GM12878 (cell line): Measurements from ENCODE around the gene CELF6. TPM values are rescaled to one million over a fixed set of nuclear protein-coding genes. Genes with fewer than 3 reads are reported as not detected.

Experiments
- ATAC-seq: fragments of 200-7000 bp; cut with Tn5 transposase; 3 replicates; pipeline ENCODE4 v1.9.1; 2020; ENCODE audit warnings: mild to moderate bottlenecking, moderate library complexity
- BruUV-seq: library from RNA; stranded (reverse); fragments of 400-500 nt; replicated peaks from 2 replicates; lab custom pipeline; 2021; lab: Mats Ljungman, UMichigan
- CTCF ChIA-PET: fragments of 300-600 bp; sonication (Branson Sonifier 250); formaldehyde crosslinking; extraction: SDS; loops from one replicate; lab custom pipeline; 2021; ENCODE audit warnings: inconsistent platforms; lab: Yijun Ruan, JAX
- POLR2A ChIA-PET: fragments of 350-600 bp; formaldehyde crosslinking; extraction: SDS; loops from one replicate; lab custom pipeline; 2021; ENCODE audit warnings: inconsistent platforms; lab: Charles Lee
- RAD21 ChIA-PET: fragments of 300-600 bp; sonication (Branson Sonifier 250); formaldehyde crosslinking; loops from one replicate; lab custom pipeline; 2023; ENCODE audit warnings: antibody characterized with exemption; ENCODE audit not compliant: unreplicated experiment; lab: Charles Lee
- SMC1A ChIA-PET: fragments of 300-600 bp; sonication (Branson Sonifier 250); formaldehyde crosslinking; loops from one replicate; lab custom pipeline; 2023; ENCODE audit not compliant: unreplicated experiment, uncharacterized antibody; lab: Charles Lee
- DNase-seq: peaks from one replicate; pipeline ENCODE4 v3.0.0-alpha.2; 2011; ENCODE audit warnings: low read depth, low spot score
- FAIRE-seq: peaks from 3 replicates; lab custom pipeline; 2011; peaks lifted over from hg19 to GRCh38; lab: Jason Lieb, UNC
- H2AFZ ChIP-seq: 2 replicates; pipeline ENCODE4 v1.6.0; 2011; ENCODE audit warnings: low read depth, low read length, control low read depth; ENCODE audit not compliant: control insufficient read depth
- H3K27ac ChIP-seq: 2 replicates; pipeline ENCODE4 v1.5.1; 2011; ENCODE audit warnings: control low read depth; ENCODE audit not compliant: control insufficient read depth, insufficient read depth
- H3K27me3 ChIP-seq, 2 experiments: replicated peaks in 1 of 2; 2 replicates each; pipeline versions ENCODE4 v1.6.0 to v1.6.1; 2011; ENCODE audit warnings: low read length in 1 of 2; ENCODE audit not compliant: control insufficient read depth in 2 of 2, insufficient read depth in 2 of 2
- H3K36me3 ChIP-seq, 2 experiments: 2 replicates each; pipeline ENCODE4 v1.5.1; 2011; ENCODE audit warnings: low read length in 1 of 2; ENCODE audit not compliant: control insufficient read depth in 2 of 2, insufficient read depth in 2 of 2
- H3K4me1 ChIP-seq: 2 replicates; pipeline ENCODE4 v1.6.1; 2011; ENCODE audit warnings: mild to moderate bottlenecking, low read length, moderate library complexity, mixed read lengths; ENCODE audit not compliant: control insufficient read depth, insufficient read depth
- H3K4me2 ChIP-seq: 2 replicates; pipeline ENCODE4 v1.6.0; 2011; ENCODE audit warnings: control low read depth; ENCODE audit not compliant: control insufficient read depth, insufficient read depth
- H3K4me3 ChIP-seq: fragments of 200-600 bp; sonication (generic); 2 replicates; pipeline ENCODE4 v1.5.1; 2016
- H3K79me2 ChIP-seq: 2 replicates; pipeline ENCODE4 v1.6.0; 2011; ENCODE audit warnings: low read length; ENCODE audit not compliant: control insufficient read depth, insufficient read depth
- H3K9ac ChIP-seq: 2 replicates; pipeline ENCODE4 v1.8.0; 2011; ENCODE audit warnings: low read length, control low read depth, mixed read lengths; ENCODE audit not compliant: control insufficient read depth, insufficient read depth
- H3K9me3 ChIP-seq: replicated peaks from 3 replicates; pipeline ENCODE4 v1.5.1; 2011; ENCODE audit warnings: mild to moderate bottlenecking, low read length; ENCODE audit not compliant: control insufficient read depth, insufficient read depth
- H4K20me1 ChIP-seq: 2 replicates; pipeline ENCODE4 v1.6.0; 2011; ENCODE audit not compliant: control insufficient read depth, insufficient read depth
- BCL3 ChIP-seq: IDR thresholded peaks from 2 replicates; pipeline ENCODE4 v1.6.1; 2011; ENCODE audit warnings: borderline replicate concordance, low read depth, mild to moderate bottlenecking, moderate library complexity, low read length; ENCODE audit not compliant: insufficient read depth, poor library complexity, severe bottlenecking
- BCLAF1 ChIP-seq: fragments of 450-650 bp; IDR thresholded peaks from 2 replicates; pipeline ENCODE4 v1.6.1; 2017; ENCODE audit warnings: antibody characterized with exemption, mild to moderate bottlenecking, moderate library complexity
- CBX3 ChIP-seq: fragments of 200-600 bp; sonication (generic); IDR thresholded peaks from 2 replicates; pipeline ENCODE4 v1.6.1; 2016; ENCODE audit warnings: low read depth, borderline replicate concordance
- CHD2 ChIP-seq: IDR thresholded peaks from 2 replicates; pipeline ENCODE4 v1.6.1; 2011; ENCODE audit warnings: low read depth, low read length, improper control_type of control experiment, borderline replicate concordance
- MEF2A ChIP-seq: IDR thresholded peaks from 2 replicates; pipeline ENCODE4 v1.6.1; 2011; ENCODE audit warnings: low read depth, mild to moderate bottlenecking, low read length, moderate library complexity; ENCODE audit not compliant: insufficient read depth
- RAD51 ChIP-seq: fragments of 450-650 bp; IDR thresholded peaks from 2 replicates; pipeline ENCODE4 v1.6.1; 2016; ENCODE audit warnings: moderate library complexity, mild to moderate bottlenecking, inconsistent platforms
- SP1 ChIP-seq: IDR thresholded peaks from one replicate; pipeline ENCODE4 v1.6.1; 2011; ENCODE audit warnings: low read depth, low read length
- SPI1 ChIP-seq: IDR thresholded peaks from 2 replicates; pipeline ENCODE4 v1.6.1; 2011; ENCODE audit warnings: low read depth, mild to moderate bottlenecking, low read length, moderate library complexity, borderline replicate concordance; ENCODE audit not compliant: insufficient read depth
- WGBS: methylation state at CpG from one replicate; pipeline ENCODE4 v1.1.6; 2016; ENCODE audit warnings: low lambda C conversion rate; ENCODE audit not compliant: insufficient replicate concordance, insufficient coverage; ENCODE audit errors: missing lambda C conversion rate; 5-methylcytosine and 5-hydroxymethylcytosine counted together
- in situ Hi-C: fragments of 300-500 bp; cut with MboI; formaldehyde crosslinking; loops from 9 replicates; pipeline ENCODE4 v1.14.3; 2018; ENCODE audit warnings: mixed read lengths
- intact Hi-C: fragments of 100-400 bp; cut with micrococcal nuclease; formaldehyde crosslinking; loops from one replicate; pipeline ENCODE4 v1.14.2; 2022; ENCODE audit not compliant: unreplicated experiment
- polyA plus RNA-seq, 11 experiments: library from polyadenylated mRNA; depleted of rRNA in 4 of 11; unstranded in 6 of 11; stranded (reverse) in 5 of 11; fragments of >200 nt; fragmentation: Nextera tagmentation in 4 of 11; fragmentation: Illumina TruSeq in 1 of 11; extraction: Ambion mirVana in 4 of 11; extraction: Trizol in 1 of 11; gene quantifications; 1 replicate in 1 of 11; 2 replicates in 10 of 11; pipeline versions ENCODE4 v1.2.1 to v1.2.3, GENCODE V29; 2011 to 2016; ENCODE audit warnings: inconsistent platforms in 2 of 11, missing spikeins in 2 of 11, low read depth in 1 of 11
- total RNA-seq, 4 experiments: library from RNA; depleted of rRNA in 3 of 4; stranded (reverse); fragments of >200 nt in 3 of 4; fragmentation: Illumina TruSeq in 1 of 4; extraction: Trizol in 1 of 4; gene quantifications; 2 replicates each; pipeline versions ENCODE4 v1.2.1 to v1.2.3, GENCODE V29; 2013 to 2021

The CELF6 gene
- total and polyA plus RNA-seq, 10 of the 15 experiments (the other 5 are each of a cell fraction or from before 2014, with no cell fraction given), result 0.06 to 0.54 (median 0.23) TPM; not detected in 1

GRCh38 chr15:72353266-72353665 lies 33.3 kb upstream of the CELF6 start:
- H3K27ac ChIP-seq, result no peak overlapping the region
- BruUV-seq, result no TSS peak
- no peak overlapping the region for H3K9ac ChIP-seq
- ChIA-PET POLR2A (no interaction called here), RAD21 (no interaction called here), CTCF (no interaction called here), SMC1A (interaction anchor here (0.7 kb wide), 1 partner anchor 15 kb away, joined by 3 read pairs; no protein-coding TSS in a partner anchor)
- no peak overlapping the region for H3K4me2 ChIP-seq
- no peaks in the 10 kb centered on the region for H4K20me1 ChIP-seq
- no peaks in the 10 kb centered on the region for H3K4me1 ChIP-seq
- intact Hi-C loops, result no loop called here
- no peak overlapping the region for H2AFZ ChIP-seq
- no peak overlapping the region for H3K4me3 ChIP-seq
- FAIRE-seq, result no peak
- in situ Hi-C loops, result no loop called here
- peaks cover 28 to 34% of the 10 kb centered on the region in 2 experiments for H3K36me3 ChIP-seq
- TF ChIP-seq BCL3 (no peak), RAD51 (no peak), BCLAF1 (no peak), CHD2 (no peak), SPI1 (no peak), SP1 (no peak), CBX3 (no peak), MEF2A (no peak)
- 100% methylated on average over 2 of the region's 2 CpGs for WGBS
- no peaks in the 10 kb centered on the region for H3K9me3 ChIP-seq
- no peaks in the 10 kb centered on the region for H3K27me3 ChIP-seq
- no peak for DNase-seq
- H3K79me2 ChIP-seq, result peaks cover 1% of the 10 kb centered on the region; the same call in 1 of the 2 replicates
- ATAC-seq, result no peak
